Measurements from ENCODE around the gene SMAD6. TPM values are rescaled to one million over a fixed set of nuclear protein-coding genes. Genes with fewer than 3 reads are reported as not detected.

Gene SMAD6
- total and polyA plus RNA-seq, 11 donors, result 10.4 to 65.9 (median 20.6) TPM

- H3K27me3 ChIP-seq, result no peaks in the 10 kb centered on the region
- H3K36me3 ChIP-seq, result no peaks in the 10 kb centered on the region
- peaks cover 0 to 88% (median 39%) of the 10 kb centered on the region in 12 donors for H3K4me1 ChIP-seq
- 75 to 81% (median 78%) methylated on average over 18 of the region's 18 CpGs for WGBS, 4 donors
- DNase-seq, result peak; percentile 58 to 76 (median 66)
- TF ChIP-seq CTCF (IDR thresholded peaks at IDR 0.05), result no peak
- no peak for TF ChIP-seq POLR2A (IDR thresholded peaks at IDR 0.05)
- peak overlapping the region in 7 of 12 donors; percentile 33 to 79 (median 65) for H3K27ac ChIP-seq
- no peaks in the 10 kb centered on the region for H3K9me3 ChIP-seq
- intact Hi-C loops (cut with DNase I), result loop anchor here (2.0 to 5.0 kb wide), 8 partner anchors 73 to 173 kb away; partner anchors contain the start of gene SMAD6 (in 1 of the 10)
- peak in 3 of 4 donors; percentile 50 to 63 (median 62) for ATAC-seq
- no peak overlapping the region for H3K4me3 ChIP-seq
Observed at GRCh38 chr15:66775127-66776105, 73.4 kb downstream of the SMAD6 start.

GRCh38 chr15:66777054-66777453 lies 75.0 kb downstream of the SMAD6 start:
- 60 to 74% (median 68%) methylated on average over 6 of the region's 6 CpGs for WGBS, 4 donors
- Histone ChIP-seq H3K27ac (no peak overlapping the region), H3K9me3 (no peaks in the 10 kb centered on the region), H3K4me3 (no peak overlapping the region), H3K27me3 (no peaks in the 10 kb centered on the region), H3K36me3 (peaks cover 0 to 12% (median 7%) of the 10 kb centered on the region in 9 donors), H3K4me1 (peaks cover 0 to 74% (median 34%) of the 10 kb centered on the region in 12 donors)
- no peak for TF ChIP-seq POLR2A (IDR thresholded peaks at IDR 0.05)
- TF ChIP-seq CTCF (IDR thresholded peaks at IDR 0.05), result no peak
- DNase-seq (no peak), ATAC-seq (no peak)
- intact Hi-C loops (cut with DNase I), result loop anchor here in 1 of 10 donors (5.0 kb wide), 1 partner anchor 175 kb away; no protein-coding TSS in a partner anchor

GRCh38 chr15:66777596-66778313 lies 75.7 kb downstream of the SMAD6 start:
- DNase-seq, result peak in 1 of 5 donors; percentile 21
- TF ChIP-seq CTCF (IDR thresholded peaks at IDR 0.05) (no peak), POLR2A (IDR thresholded peaks at IDR 0.05) (no peak)
- Histone ChIP-seq H3K27ac (no peak overlapping the region), H3K36me3 (peaks cover 0 to 18% (median 7%) of the 10 kb centered on the region in 9 donors), H3K27me3 (no peaks in the 10 kb centered on the region), H3K4me3 (no peak overlapping the region), H3K4me1 (peaks cover 0 to 74% (median 32%) of the 10 kb centered on the region in 12 donors), H3K9me3 (no peaks in the 10 kb centered on the region)
- intact Hi-C loops (cut with DNase I), result loop anchor here in 1 of 10 donors (5.0 kb wide), 1 partner anchor 175 kb away; no protein-coding TSS in a partner anchor
- 93 to 98% (median 95%) methylated on average over 3 to 5 of the region's 5 CpGs for WGBS, 4 donors
- ATAC-seq, result no peak

Data from heart left ventricle (tissue), 16 donors.